GM19328 (cell line): ENCODE data around the gene DST.

Experiments
- ATAC-seq: cut with Tn5 transposase; IDR thresholded peaks from one replicate; pipeline ENCODE4 v1.9.1; 2021; ENCODE audit warnings: mild to moderate bottlenecking, moderate library complexity; ENCODE audit not compliant: unreplicated experiment

DST gene

DNA sequence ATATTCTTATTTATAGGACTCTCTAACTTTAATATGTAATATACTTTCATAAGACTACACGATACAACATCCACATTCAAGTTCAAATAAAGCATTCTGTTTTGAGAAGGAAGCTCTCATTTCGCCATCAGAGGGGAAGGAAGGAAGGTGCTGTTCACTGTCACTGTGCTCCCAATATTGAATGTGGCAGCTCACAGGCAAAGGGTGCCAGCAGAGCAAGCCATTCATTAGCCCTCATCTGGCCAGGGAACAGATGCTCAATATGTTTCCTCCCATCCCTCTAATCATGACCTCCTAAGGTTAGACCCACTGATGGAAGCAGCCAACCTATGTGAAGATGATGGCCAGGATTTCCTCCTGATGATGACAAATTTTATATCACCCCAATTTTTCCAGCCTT, 154.4 kb downstream of the DST start:
- ATAC-seq: no peak

DNA sequence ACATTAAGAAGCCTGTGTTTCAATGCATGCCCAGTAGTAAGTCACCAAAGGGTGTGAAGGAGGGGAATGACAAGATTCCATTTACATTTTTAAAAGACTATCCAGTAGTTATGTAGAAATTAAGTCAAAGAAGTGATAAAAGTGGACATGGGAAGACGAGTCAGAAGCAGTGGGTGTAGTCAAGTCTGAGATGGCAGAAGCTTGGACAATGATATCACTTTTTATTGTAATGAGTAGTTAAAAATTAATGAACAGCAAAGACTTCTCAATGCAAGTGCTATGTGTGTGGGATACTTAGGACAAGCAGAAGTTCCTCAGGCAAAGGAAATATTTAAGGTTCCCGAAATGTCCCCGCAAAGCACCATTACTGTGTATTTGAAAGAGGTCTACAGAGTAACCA, 156.0 kb downstream of the DST start:
- no peak for ATAC-seq

DNA sequence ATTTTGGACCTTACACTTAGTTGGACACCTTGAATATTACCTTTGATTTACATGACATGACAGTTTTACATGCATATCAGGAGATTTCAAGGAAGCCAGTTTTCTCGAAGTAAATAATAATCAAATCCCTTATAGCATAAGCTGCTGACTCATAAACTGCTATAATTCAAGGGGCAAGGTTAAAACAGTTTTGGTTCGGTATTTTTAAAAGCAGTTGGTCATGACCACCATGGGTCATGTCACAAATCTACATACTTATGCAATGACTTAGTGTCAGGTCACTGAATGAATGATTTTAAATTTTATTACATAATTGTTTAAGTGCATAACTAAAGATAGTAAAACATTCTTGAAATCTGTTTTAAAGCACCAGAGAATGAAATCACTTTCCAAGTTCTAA, 158.0 kb downstream of the DST start:
- no peak for ATAC-seq

DNA sequence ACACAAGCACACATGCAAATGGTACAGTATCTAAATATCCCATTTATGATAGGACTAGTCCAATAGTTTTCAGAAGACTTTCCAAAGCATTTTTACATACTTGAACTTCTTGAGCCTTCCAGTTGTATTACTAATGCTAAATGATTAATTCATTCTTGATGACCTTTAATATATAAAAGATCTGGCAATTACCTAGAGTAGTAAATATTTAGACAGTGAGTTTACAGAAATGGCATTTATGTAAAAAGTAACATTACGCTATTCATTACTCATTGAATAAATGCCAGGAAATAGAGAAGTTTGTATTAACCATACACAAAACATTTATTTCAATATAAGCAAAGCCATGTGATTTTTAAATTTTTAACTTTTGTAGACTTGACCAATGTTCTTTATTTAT, 158.8 kb downstream of the DST start:
- ATAC-seq: no peak

DNA sequence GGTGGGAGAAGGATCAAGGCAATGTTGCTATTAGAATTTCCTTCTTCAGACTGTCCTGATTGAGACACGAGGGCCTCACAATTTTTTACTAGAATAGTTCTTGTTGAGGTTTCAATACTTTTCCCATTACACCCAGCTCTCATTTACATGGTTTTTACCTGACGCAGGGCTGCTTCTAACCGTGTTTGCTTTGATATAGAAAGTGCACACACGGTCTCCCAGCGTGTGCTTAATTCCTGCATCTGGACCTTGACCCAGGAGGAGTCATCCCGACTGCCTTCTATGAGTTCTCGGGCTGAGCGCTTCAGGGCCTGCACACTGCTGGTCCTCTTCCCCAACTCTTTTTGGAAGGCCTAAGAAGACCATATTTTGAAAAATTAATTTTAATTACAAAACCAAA, 160.2 kb downstream of the DST start:
- no peak for ATAC-seq

DNA sequence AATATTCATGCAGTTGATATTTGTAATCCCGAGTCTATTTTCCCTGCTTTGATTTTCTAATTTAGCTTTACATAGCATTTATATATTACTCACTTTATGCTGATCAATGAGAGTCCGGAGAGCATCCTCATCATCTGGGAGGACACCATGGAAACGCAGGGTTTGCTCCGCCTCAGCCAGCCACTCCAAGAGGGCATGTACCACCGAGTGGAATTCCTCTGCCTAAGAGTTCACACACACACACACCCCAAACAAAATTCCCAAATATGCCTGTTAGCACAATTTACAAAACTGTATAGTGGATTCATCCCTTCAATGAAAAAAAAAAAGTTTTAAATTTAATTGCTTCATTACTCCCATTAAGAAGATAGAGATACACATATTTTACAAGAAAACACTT, 160.7 kb downstream of the DST start:
- no peak for ATAC-seq

DNA sequence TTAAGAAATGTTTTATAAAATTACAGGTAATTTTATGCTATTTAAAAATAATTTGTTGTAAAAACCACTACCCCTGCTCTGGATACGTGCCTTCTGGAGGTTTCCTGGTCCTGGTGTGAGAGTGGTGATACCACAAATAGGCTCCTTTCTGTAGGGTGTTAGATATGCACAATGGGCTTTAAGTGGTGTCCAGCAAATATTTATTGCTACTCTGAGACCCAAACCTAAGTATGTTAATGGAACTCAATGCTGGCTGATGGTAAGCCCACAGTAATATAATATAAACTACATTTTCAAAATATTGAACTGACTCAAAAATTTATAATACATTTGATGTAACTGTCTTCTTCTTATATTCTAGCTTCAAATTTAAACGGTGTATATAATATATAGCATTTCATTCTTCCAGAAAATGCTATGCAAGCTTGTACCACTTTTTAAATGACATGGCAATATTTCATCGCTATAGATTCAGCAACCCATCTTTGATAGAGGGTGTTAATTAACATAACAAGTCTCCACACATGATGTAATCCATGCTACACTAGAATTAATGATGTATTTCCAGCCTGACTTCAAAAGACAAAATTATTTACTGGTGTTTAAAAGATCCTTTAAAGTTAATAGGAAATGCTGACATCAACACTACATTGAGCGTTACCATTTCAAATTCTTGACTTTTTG, 161.9 kb downstream of the DST start:
- no peak for ATAC-seq

DNA sequence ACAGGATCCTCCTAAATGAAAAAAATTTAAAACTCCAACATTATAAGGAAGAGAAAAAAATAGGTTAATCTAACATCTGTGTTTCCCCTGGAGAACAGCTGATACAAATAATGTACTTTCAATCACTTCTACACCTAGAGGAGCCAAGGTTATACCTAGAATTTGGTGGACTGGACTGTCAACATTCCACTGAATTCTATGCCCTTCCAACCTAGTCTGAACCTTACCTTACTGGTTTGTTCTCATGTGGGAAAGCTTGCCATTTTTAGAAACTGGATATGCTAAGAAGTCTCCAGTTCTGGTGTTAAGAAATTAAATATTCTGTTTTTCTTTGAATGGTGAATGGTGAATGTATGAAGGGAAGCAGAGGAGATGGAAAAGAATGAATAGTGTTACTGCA, 162.4 kb downstream of the DST start:
- no peak for ATAC-seq

DNA sequence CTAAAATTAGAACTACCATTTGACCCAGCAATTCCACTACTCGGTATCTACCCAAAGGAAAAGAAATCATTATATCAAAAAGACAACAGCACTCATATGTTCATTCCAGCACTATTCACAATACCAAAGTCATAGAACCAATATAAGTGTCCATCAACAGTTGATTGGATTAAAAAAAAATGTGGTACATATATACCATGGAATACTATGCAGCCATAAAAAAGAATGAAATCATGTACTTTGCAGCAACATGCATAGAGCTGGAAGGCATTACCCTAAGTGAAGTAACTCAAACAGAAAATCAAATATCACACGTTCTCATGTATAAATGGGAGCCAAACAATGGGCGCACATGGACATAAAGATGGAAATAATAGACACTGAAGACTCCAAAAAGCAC, 163.3 kb downstream of the DST start:
- ATAC-seq: no peak

DNA sequence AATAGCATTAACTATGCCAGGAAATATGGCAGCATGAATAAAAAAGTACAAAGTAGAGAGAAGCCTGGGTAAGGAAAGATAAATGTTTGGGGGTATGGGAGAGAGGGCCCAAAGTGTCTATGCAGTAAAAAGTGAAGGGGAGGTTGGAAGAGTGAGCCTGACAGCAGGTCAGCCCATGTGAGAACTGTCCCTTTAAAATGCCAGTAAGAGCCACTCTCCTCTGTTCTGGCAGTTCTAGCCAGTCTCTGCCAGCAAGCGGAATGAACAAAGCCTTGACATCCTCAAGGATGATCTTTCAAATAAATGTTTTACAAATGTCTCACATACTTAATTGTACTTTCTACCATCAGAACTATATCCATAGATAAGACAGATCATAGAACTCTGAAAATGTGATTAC, 164.5 kb downstream of the DST start:
- ATAC-seq: no peak

DNA sequence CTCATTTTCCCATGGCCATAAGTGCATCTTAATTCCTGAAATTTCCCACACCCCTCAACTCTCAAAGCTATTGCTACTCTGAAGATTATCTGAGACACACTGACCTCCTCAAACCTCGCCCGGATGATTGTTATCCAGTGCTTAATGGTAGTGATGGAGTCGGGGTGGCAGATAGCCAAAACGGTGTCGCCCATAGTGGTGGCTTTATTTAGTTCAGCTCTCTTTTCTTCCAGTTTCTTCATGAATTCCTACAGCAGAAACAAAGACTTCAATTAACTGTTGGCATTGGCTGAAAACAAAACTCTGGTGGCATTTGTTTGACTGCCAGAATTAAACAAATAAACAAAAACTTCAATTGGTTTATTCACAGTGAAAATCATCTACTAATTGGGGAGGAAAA, 165.4 kb downstream of the DST start:
- no peak for ATAC-seq

DNA sequence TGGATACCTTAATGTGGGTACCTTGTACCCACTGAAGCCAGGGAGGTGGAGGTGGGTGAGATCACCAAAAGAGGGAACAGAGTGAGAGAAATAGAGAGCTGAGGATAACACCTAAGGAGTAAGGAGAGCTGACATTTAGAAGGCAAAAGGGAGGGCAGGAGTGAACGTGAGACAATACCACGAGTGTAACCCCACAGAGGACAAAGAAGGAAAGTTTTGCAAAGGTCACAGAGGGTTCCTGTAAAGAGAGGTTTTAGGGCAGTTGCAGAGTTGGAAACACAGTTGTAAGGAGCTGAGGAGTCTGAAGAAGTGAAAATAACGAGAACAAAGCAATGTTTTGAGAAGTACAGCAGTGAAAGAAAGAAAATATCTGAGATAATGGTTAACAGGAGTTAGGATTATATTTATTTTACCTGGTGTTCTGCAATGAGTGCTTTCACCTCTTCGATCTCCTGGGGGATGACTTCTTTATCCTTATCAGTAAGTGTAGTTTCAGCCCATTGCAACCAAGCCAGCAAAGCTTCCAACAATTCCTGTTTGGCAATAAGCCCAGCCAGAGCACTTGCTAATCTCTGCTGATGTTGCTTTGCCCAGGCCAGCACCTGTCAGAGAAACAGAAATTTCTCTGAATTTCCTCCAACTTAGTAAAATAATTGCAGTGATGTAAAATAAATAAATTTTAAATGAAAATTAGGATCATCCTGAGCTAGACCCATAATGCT, 166.8 kb downstream of the DST start:
- ATAC-seq: no peak

DNA sequence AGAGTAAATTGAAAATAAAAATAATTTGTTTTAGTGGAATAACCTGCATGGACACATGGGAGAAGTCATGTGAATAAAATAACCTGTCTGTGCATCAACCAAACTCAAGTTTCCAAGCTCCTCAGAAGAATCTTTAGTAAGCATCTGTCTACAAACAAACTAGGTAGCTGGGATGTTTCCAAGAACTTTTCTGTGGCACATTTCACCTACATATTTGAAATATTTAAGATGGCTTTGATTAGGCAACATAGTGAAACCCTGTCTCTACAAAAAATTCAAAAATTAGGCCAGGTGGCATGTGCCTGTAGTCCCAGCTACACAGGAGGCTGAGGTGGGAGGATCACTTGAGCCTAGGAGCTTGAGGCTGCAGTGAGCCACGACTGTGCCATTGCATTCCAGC, 168.2 kb downstream of the DST start:
- ATAC-seq: no peak

DNA sequence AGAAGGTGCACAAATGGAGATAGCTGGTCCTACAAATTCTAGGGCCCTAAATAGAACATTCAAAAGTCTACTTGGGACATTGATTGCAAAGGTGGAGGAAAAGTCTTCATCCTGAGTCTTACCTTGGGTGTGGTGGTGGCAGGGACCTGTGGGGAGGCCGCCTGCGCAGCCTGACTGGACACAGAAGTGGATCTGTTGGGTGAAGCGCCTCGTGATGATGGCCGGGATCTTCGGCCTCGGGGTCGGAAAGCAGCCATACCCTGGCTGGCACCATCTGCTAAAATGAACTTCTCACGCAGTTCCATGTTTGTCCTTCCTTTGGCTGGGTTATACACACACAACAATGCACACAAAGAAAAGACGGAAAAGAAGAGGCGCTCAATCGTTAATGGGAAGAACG, 179.2 kb downstream of the DST start:
- ATAC-seq: no peak

DNA sequence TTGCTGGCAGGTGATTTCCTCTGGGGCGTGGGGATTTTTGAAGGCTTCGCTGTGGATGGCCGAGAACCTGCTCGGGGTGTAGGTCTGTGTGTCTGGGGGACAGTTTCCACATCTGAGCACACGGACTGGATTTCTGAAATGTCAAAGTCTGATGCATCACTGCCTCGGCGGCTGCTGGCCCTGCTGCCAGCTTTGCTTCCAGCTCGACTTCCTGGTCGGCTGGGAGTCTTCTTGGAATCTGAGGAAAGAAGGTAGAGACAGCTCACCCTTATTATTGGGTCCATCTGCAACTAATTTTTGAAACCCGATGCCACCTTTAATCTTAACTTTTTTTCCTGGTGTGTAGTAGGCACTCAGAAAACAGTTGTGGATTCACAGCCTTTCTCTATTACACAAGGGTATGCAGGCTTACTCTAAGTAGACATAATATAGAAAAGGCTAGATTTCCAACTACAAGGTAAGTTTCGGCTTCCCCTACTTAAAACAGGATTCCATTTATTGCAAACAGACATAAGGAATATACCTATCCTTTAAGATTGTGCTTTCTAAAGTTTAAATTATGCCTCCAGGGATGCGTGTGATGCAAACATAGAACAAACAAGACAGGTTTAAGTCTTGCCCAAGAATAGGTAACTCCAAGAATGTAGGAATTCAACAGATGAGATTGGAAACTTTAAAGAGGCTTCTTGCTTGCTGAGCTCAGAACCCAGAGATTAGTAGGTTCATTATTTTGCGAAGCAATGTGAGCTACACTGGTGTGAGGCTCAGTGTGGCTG, 183.5 kb downstream of the DST start:
- ATAC-seq: no peak

DNA sequence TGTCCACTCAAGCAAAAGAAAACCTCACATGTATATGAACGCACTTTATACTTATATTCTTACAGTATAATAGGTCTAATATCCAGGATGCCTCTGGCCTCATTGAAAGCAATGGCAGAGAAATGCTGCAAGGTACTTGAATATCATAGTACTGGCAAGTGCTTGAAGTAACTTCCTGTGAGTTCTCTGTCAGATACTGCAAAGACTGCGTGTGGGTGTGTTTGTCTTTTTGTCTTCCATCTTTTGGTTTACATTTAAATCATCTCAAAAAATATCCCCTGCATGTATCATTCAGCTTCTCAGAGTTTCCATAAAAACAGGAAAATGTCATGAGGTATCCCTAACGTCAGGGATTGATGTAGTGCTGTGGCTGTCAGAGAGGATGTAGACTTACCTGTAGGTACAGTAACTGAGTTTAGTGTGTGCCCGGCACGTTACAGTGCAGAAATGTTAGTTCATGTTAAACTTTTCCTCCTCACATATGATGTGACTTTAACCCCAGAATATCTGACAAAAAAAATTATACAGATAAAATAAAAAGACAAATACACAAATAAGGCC, 184.3 kb downstream of the DST start:
- ATAC-seq: no peak

DNA sequence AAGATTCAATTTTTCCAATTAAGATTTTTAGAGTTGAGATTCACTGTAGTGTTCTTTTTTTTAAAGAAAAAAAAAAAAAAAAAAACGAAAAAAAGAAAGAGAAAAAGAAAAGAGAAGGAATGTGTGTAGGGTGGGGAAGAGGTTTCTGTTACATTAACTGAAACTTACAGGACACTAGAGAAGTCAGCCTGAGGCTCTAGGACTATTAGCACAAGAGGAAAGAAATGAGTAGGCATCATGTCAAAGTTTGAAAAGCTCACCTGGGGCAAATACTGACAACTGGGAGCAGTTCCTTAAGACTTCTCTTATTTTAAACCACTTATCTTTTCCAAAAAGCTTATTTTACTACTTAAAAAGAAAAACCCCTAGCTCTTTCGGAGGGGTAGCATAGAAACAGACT, 185.9 kb downstream of the DST start:
- no peak for ATAC-seq

DNA sequence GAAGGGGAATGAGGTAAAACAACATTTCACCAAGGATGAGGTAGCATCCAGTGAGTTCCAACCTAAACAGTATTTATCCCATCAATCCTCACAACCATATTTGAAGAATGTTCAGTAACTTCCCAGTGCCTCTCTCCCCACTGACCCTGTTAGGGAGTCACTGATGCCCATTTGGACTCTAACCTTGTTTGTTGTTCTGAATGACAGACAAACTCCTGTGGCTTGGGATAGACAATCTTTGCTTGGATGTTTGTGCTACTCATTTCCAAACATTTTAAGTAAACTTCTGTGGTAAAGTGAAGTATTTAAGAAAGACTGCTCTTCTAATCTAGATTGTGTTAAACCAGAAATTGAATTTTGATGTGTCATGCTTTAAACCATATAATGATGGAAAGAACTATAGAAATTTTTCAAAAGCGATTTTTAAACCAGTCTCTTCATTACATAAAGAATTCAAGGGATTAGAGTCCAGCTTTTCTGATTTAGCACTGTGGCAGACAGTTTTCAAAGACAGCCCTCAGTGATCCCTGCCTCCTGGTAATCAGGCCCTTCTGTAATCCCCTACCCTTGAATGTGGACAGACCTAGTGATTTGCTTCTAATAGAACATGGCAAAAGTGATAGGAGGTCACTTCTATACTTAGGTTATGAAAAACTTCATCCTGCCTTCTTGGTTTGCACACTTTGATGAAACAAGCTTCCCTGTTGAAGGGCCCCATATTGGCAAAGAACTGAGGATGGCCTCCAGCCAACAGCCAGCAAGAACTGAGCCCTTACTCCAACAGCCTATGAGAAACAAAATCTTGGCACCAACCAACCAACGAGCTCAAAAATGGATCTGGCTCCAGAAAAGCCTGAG, 191.6 kb downstream of the DST start:
- ATAC-seq: no peak

DNA sequence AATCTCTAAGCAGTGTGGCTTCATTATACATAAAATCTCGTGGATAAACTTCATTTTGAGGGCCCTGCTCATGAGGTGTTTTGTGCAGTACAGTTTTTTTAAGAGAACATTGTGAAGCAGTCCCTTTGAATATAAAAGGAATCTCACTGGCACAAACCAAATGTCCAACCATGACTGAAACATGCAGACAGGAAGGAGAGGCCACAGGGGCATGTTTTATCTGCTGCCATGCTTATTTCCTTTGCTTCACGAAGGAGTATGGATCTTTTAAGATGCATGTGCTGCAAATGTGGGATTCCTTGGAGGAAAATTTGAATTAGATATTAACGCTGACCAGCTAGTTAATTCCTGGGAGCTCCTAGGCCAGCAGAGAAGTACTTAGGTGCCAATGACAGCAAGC, 192.3 kb downstream of the DST start:
- ATAC-seq: no peak

DNA sequence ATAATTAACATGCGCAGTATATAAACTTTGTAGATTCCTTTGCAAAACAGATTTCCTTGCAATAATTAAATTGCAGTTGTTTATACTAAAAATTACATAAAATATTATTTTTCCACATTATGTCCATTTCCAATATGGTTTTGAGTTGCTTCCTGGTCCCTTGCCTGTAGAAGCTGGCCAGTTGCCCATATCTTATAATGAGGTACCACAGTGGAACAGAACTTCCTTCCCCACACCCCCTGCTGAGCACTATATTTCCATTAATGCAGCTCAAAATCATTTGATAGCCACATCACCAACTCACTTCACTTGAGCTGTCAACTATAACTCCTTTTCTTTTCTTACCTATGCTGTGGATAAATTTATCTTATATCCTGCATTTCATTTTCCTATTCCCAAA, 194.6 kb downstream of the DST start:
- no peak for ATAC-seq

DNA sequence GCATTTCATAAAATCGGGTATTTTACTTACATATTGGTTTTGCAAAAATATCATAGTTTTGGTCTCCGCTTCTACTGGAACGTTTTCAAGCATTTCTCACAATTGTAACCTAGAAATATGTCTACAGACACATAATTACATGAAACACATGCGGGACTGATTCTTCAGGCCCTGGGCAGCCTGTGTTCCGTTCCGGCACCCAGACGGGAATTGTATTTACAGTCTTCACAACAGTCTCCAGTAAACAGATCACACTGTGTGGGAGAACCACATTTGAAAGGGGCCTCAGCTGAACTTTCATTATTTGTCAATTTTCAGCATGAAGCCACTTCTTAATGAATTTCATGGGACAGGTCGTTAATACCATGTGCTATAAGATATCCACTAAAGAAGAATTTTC, 196.9 kb downstream of the DST start:
- ATAC-seq: no peak
